H1 (cell line): ENCODE data around the gene CHRDL2. TPM values are rescaled to one million over a fixed set of nuclear protein-coding genes. Genes with fewer than 3 reads are reported as not detected.

Experiments
- CTCF ChIA-PET: fragments of 300-600 bp; sonication (Branson Sonifier 250); formaldehyde crosslinking; loops from one replicate; lab custom pipeline; 2021; ENCODE audit not compliant: partially characterized antibody; lab: Charles Lee
- POLR2A ChIA-PET: fragments of 300-600 bp; sonication (Branson Sonifier 250); formaldehyde crosslinking; loops from one replicate; lab custom pipeline; 2021; ENCODE audit warnings: inconsistent platforms; ENCODE audit not compliant: partially characterized antibody; lab: Charles Lee
- DNase-seq, 2 experiments: peaks; one replicate each; pipeline versions ENCODE4 v3.0.0 to v3.0.0-alpha.2; 2010 to 2022; ENCODE audit warnings: low spot score in 2 of 2, low read depth in 1 of 2, mixed read lengths in 1 of 2
- FAIRE-seq: peaks from 2 replicates; lab custom pipeline; 2011; peaks lifted over from hg19 to GRCh38; lab: Jason Lieb, UNC
- H2AFZ ChIP-seq: 2 replicates; pipeline ENCODE4 v1.8.1; 2012; ENCODE audit warnings: low read length, inconsistent platforms
- H2AK5ac ChIP-seq: 2 replicates; pipeline ENCODE4 v1.6.1; 2013; ENCODE audit warnings: low read depth, low read length
- H2BK120ac ChIP-seq: replicated peaks from 2 replicates; pipeline ENCODE3; 2013; ENCODE audit warnings: low read depth, low read length, inconsistent platforms
- H2BK12ac ChIP-seq: 2 replicates; pipeline ENCODE4 v1.6.1; 2013; ENCODE audit warnings: low read depth, low read length
- H2BK15ac ChIP-seq: 2 replicates; pipeline ENCODE4 v1.6.1; 2013; ENCODE audit warnings: low read length
- H2BK20ac ChIP-seq: 2 replicates; pipeline ENCODE4 v1.6.1; 2013; ENCODE audit warnings: low read length
- H2BK5ac ChIP-seq: 2 replicates; pipeline ENCODE4 v1.6.1; 2013; ENCODE audit warnings: low read depth, low read length
- H3K14ac ChIP-seq: 2 replicates; pipeline ENCODE4 v1.6.1; 2013; ENCODE audit warnings: inconsistent platforms; ENCODE audit not compliant: insufficient read length
- H3K18ac ChIP-seq: 2 replicates; pipeline ENCODE4 v1.6.1; 2013; ENCODE audit warnings: low read length; ENCODE audit errors: extremely low read depth
- H3K23ac ChIP-seq: 2 replicates; pipeline ENCODE4 v1.6.1; 2013; ENCODE audit warnings: inconsistent platforms; ENCODE audit not compliant: insufficient read length
- H3K23me2 ChIP-seq: 2 replicates; pipeline ENCODE4 v1.6.1; 2013; ENCODE audit warnings: low read depth, low read length
- H3K27ac ChIP-seq: 2 replicates; pipeline ENCODE4 v1.6.1; 2011; ENCODE audit warnings: low read depth, low read length, inconsistent platforms
- H3K27me3 ChIP-seq, 4 experiments: replicated peaks in 1 of 4; 1 replicate in 1 of 4; 2 replicates in 3 of 4; pipeline versions ENCODE4 v1.6.1 to v1.8.1; 2011 to 2013; ENCODE audit warnings: low read length in 3 of 4, mild to moderate bottlenecking in 3 of 4, inconsistent platforms in 2 of 4, mixed read lengths in 2 of 4, moderate library complexity in 1 of 4; ENCODE audit not compliant: control insufficient read depth in 3 of 4, insufficient read depth in 3 of 4; ENCODE audit errors: extremely low read depth in 1 of 4
- H3K36me3 ChIP-seq, 4 experiments: 2 replicates each; pipeline versions ENCODE4 v1.6.1 to v1.8.1; 2011 to 2013; ENCODE audit warnings: mild to moderate bottlenecking in 4 of 4, low read length in 3 of 4, moderate library complexity in 2 of 4, control low read depth in 1 of 4, inconsistent platforms in 1 of 4; ENCODE audit not compliant: insufficient read depth in 4 of 4, control insufficient read depth in 2 of 4
- H3K4ac ChIP-seq: replicated peaks from 2 replicates; pipeline ENCODE3; 2013; ENCODE audit warnings: low read length, low read depth, mixed read lengths, inconsistent platforms; ENCODE audit not compliant: insufficient read length
- H3K4me1 ChIP-seq, 4 experiments: replicated peaks in 1 of 4; 1 replicate in 1 of 4; 2 replicates in 3 of 4; pipeline versions ENCODE4 v1.6.1 to v1.8.1; 2011 to 2013; ENCODE audit warnings: low read length in 3 of 4, inconsistent platforms in 2 of 4, mixed read lengths in 1 of 4; ENCODE audit not compliant: insufficient read depth in 4 of 4, control insufficient read depth in 3 of 4
- H3K4me2 ChIP-seq, 2 experiments: 2 replicates each; pipeline versions ENCODE4 v1.6.1 to v1.8.1; 2011 to 2013; ENCODE audit warnings: low read depth in 2 of 2, low read length in 2 of 2, control low read depth in 1 of 2, inconsistent platforms in 1 of 2, mild to moderate bottlenecking in 1 of 2; ENCODE audit not compliant: insufficient read depth in 1 of 2
- H3K4me3 ChIP-seq, 4 experiments: fragments of 200-600, 300-600 bp in 1 of 4; sonication (generic), shearing (Covaris generic), sonication (Bioruptor Twin) in 1 of 4; 2 replicates each; pipeline versions ENCODE4 v1.5.1 to v1.8.1; 2011 to 2016; ENCODE audit warnings: low read length in 4 of 4, low read depth in 3 of 4, control low read depth in 2 of 4, inconsistent platforms in 2 of 4, mild to moderate bottlenecking in 2 of 4, mixed read lengths in 1 of 4, moderate library complexity in 1 of 4; ENCODE audit not compliant: insufficient read depth in 2 of 4; ENCODE audit errors: extremely low read depth in 1 of 4
- H3K56ac ChIP-seq: replicated peaks from 2 replicates; pipeline ENCODE3; 2013; ENCODE audit warnings: low read depth, mild to moderate bottlenecking, mixed read lengths, low read length, inconsistent platforms; ENCODE audit not compliant: insufficient read length
- H3K79me1 ChIP-seq: 2 replicates; pipeline ENCODE4 v1.6.1; 2013; ENCODE audit warnings: low read depth, low read length, control low read depth
- H3K79me2 ChIP-seq, 2 experiments: 2 replicates each; pipeline versions ENCODE4 v1.6.1 to v1.8.1; 2012 to 2013; ENCODE audit warnings: low read length in 2 of 2, mild to moderate bottlenecking in 2 of 2, inconsistent platforms in 1 of 2; ENCODE audit not compliant: insufficient read depth in 2 of 2, control insufficient read depth in 1 of 2
- H3K9ac ChIP-seq, 4 experiments: replicated peaks in 1 of 4; 1 replicate in 1 of 4; 2 replicates in 3 of 4; pipeline versions ENCODE4 v1.6.1 to v1.8.1; 2011 to 2013; ENCODE audit warnings: low read depth in 3 of 4, low read length in 3 of 4, control low read depth in 2 of 4, mild to moderate bottlenecking in 2 of 4, moderate library complexity in 2 of 4, inconsistent platforms in 1 of 4; ENCODE audit errors: extremely low read depth in 1 of 4
- H3K9me3 ChIP-seq, 2 experiments: 2 replicates each; pipeline versions ENCODE4 v1.6.1 to v1.8.1; 2012 to 2013; ENCODE audit warnings: mild to moderate bottlenecking in 2 of 2, moderate library complexity in 2 of 2, control low read depth in 1 of 2, inconsistent platforms in 1 of 2, low read depth in 1 of 2, low read length in 1 of 2, mixed read lengths in 1 of 2; ENCODE audit not compliant: insufficient read depth in 2 of 2
- H4K20me1 ChIP-seq, 2 experiments: replicated peaks in 1 of 2; 2 replicates each; pipeline versions ENCODE3 to v1.8.1; 2011 to 2013; ENCODE audit warnings: inconsistent platforms in 2 of 2, low read length in 2 of 2, mild to moderate bottlenecking in 1 of 2; ENCODE audit not compliant: insufficient read depth in 2 of 2, control insufficient read depth in 1 of 2
- H4K5ac ChIP-seq: 2 replicates; pipeline ENCODE4 v1.6.1; 2013; ENCODE audit warnings: low read length, low read depth, mixed read lengths, inconsistent platforms; ENCODE audit not compliant: insufficient read length
- H4K8ac ChIP-seq: 2 replicates; pipeline ENCODE4 v1.8.0; 2013; ENCODE audit warnings: mild to moderate bottlenecking, moderate library complexity, low read length, inconsistent platforms; ENCODE audit not compliant: insufficient read depth; ENCODE audit errors: extremely low read depth
- H4K91ac ChIP-seq: replicated peaks from 2 replicates; pipeline ENCODE3; 2013; ENCODE audit warnings: low read length, mixed read lengths, inconsistent platforms; ENCODE audit not compliant: insufficient read length
- ASH2L ChIP-seq: fragments of 200-600, 300-600 bp; sonication (generic); IDR thresholded peaks from one replicate; pipeline ENCODE4 v1.7.1; 2017; ENCODE audit warnings: low read length
- ATF3 ChIP-seq: IDR thresholded peaks from 2 replicates; pipeline ENCODE4 v1.6.1; 2011; ENCODE audit warnings: low read depth, mild to moderate bottlenecking, low read length; ENCODE audit not compliant: insufficient read depth
- CTBP2 ChIP-seq: IDR thresholded peaks from 2 replicates; pipeline ENCODE4 v1.7.0; 2011; ENCODE audit warnings: borderline replicate concordance, mild to moderate bottlenecking, moderate library complexity, mixed read lengths, low read length; ENCODE audit not compliant: insufficient read depth, insufficient read length
- E2F6 ChIP-seq: IDR thresholded peaks from 2 replicates; pipeline ENCODE4 v1.6.1; 2012; ENCODE audit warnings: inconsistent platforms
- KDM1A ChIP-seq: fragments of 200-600, 300-600 bp; sonication (generic); IDR thresholded peaks from 2 replicates; pipeline ENCODE4 v1.7.1; 2016; ENCODE audit warnings: mild to moderate bottlenecking, low read length, borderline replicate concordance
- KDM4A ChIP-seq: IDR thresholded peaks from one replicate; pipeline ENCODE4 v1.7.1; 2012; ENCODE audit warnings: low read depth, mild to moderate bottlenecking, moderate library complexity, low read length, inconsistent platforms; ENCODE audit not compliant: severe bottlenecking
- NRF1 ChIP-seq: IDR thresholded peaks from 2 replicates; pipeline ENCODE4 v1.6.1; 2011; ENCODE audit warnings: mild to moderate bottlenecking, low read depth, low read length, improper control_type of control experiment
- RAD21 ChIP-seq, 2 experiments: IDR thresholded peaks in 1 of 2; conservative IDR thresholded peaks in 1 of 2; 2 replicates each; pipeline ENCODE4 v1.6.1; 2011; ENCODE audit warnings: low read depth in 2 of 2, low read length in 2 of 2, improper control_type of control experiment in 1 of 2, inconsistent platforms in 1 of 2, mild to moderate bottlenecking in 1 of 2, moderate library complexity in 1 of 2
- SIX5 ChIP-seq: IDR thresholded peaks from 2 replicates; pipeline ENCODE4 v1.6.1; 2011; ENCODE audit warnings: mild to moderate bottlenecking, low read depth, low read length
- TAF1 ChIP-seq: IDR thresholded peaks from 2 replicates; pipeline ENCODE4 v1.6.1; 2011; ENCODE audit warnings: mild to moderate bottlenecking, low read depth, low read length
- TBP ChIP-seq: IDR thresholded peaks from 2 replicates; pipeline ENCODE4 v1.6.1; 2011; ENCODE audit warnings: low read depth, low read length, improper control_type of control experiment
- TCF12 ChIP-seq: IDR thresholded peaks from 2 replicates; pipeline ENCODE4 v1.6.1; 2011; ENCODE audit warnings: low read depth, mild to moderate bottlenecking, low read length
- WGBS, 2 experiments: shearing (Covaris generic) in 1 of 2; methylation state at CpG; one replicate each; pipeline versions ENCODE4 v1.1.6 to v1.1.7; 2013 to 2015; ENCODE audit warnings: low lambda C conversion rate in 2 of 2, mixed read lengths in 2 of 2, inconsistent platforms in 1 of 2, low coverage in 1 of 2, missing lambda C conversion rate in 1 of 2; ENCODE audit not compliant: insufficient replicate concordance in 2 of 2, insufficient coverage in 1 of 2, insufficient read length in 1 of 2; ENCODE audit errors: extremely low coverage in 1 of 2, missing lambda C conversion rate in 1 of 2; 5-methylcytosine and 5-hydroxymethylcytosine counted together
- polyA plus RNA-seq, 7 experiments: library from polyadenylated mRNA; depleted of rRNA in 3 of 7; stranded (reverse) in 5 of 7; unstranded in 2 of 7; fragments of >200 nt in 5 of 7; fragments of 200-250 nt in 2 of 7; gene quantifications; 1 replicate in 5 of 7; 2 replicates in 1 of 7; 4 replicates in 1 of 7; pipeline versions ENCODE4 v1.2.1 to v1.2.3, GENCODE V29; 2011 to 2013; ENCODE audit warnings: missing spikeins in 2 of 7, mixed read lengths in 2 of 7
- total RNA-seq: library from RNA; stranded (reverse); fragmentation: NEBNext Ultra II Directional; extraction: Animal tissue kit (Norgen Biotek cat#: 25700); gene quantifications from 2 replicates; pipeline ENCODE4 v1.2.1, GENCODE V29; 2021

CHRDL2 gene
- total and polyA plus RNA-seq, 2 of the 8 experiments (the other 6 are each of a cell fraction or from before 2014, with no cell fraction given) = 0.26 to 0.48 TPM

GRCh38 chr11:74678041-74678440, 53.2 kb downstream of the CHRDL2 start:
- Histone ChIP-seq H3K9ac (no peak overlapping the region), H3K4ac (no peak overlapping the region), H3K27me3 (peaks cover 0 to 12% (median 7%) of the 10 kb centered on the region in 4 experiments; a peak in 5 of 7 replicates), H3K27ac (no peak overlapping the region), H3K4me3 (no peak overlapping the region), H2AFZ (no peak overlapping the region), H2AK5ac (no peak overlapping the region), H2BK12ac (no peak overlapping the region), H2BK5ac (no peak overlapping the region), H3K56ac (no peak overlapping the region), H3K23ac (no peak overlapping the region), H4K91ac (no peak overlapping the region), H3K36me3 (no peaks in the 10 kb centered on the region), H3K18ac (no peak overlapping the region), H3K79me1 (no peaks in the 10 kb centered on the region), H4K5ac (no peak overlapping the region), H2BK15ac (no peak overlapping the region), H4K8ac (no peak overlapping the region), H3K9me3 (0 out of 4 replicates have a peak, but pooled peaks cover 0 to 2% of the 10 kb centered on the region in 2 experiments), H3K14ac (no peak overlapping the region), H3K23me2 (no peaks in the 10 kb centered on the region), H2BK120ac (no peak overlapping the region), H4K20me1 (no peaks in the 10 kb centered on the region), H2BK20ac (no peak overlapping the region), H3K79me2 (no peaks in the 10 kb centered on the region), H3K4me2 (no peak overlapping the region), H3K4me1 (peaks cover 0 to 4% (median 0%) of the 10 kb centered on the region in 4 experiments; a peak in 1 of 7 replicates)
- CTCF ChIA-PET = interaction anchor here (0.7 to 1.9 kb wide), 4 partner anchors 9 to 55 kb away, joined by 3 to 11 read pairs (median 4); no protein-coding TSS in a partner anchor
- 80% methylated on average over 5 of the region's 5 CpGs; no CpG with 5 or more reads in 1 of the 2 experiments for WGBS, 2 experiments
- FAIRE-seq = no peak
- no peak for DNase-seq
- POLR2A ChIA-PET = no interaction called here
- TF ChIP-seq E2F6 (no peak), TCF12 (no peak), KDM1A (no peak), TAF1 (no peak), KDM4A (no peak), NRF1 (no peak), RAD21 (IDR thresholded peaks at IDR 0.05 in 1 of 2, conservative IDR thresholded peaks at IDR 0.05 in 1 of 2; ENCODE audit: low read depth in 2 of 2, low read length in 2 of 2) (no peak), TBP (no peak), ATF3 (no peak), CTBP2 (no peak), ASH2L (no peak), SIX5 (no peak)
